ENCODE data around the gene RMI2. TPM values are rescaled to one million over a fixed set of nuclear protein-coding genes. Genes with fewer than 3 reads are reported as not detected.
"Not testable (repeated sequence)": the region's sequence is repeated elsewhere in the genome, so short reads cannot be mapped to it uniquely, and the experiment has no call there.

RMI2 gene
- total RNA-seq, 2 donors from 2014 or later, result 12.0 to 46.3 TPM

DNA sequence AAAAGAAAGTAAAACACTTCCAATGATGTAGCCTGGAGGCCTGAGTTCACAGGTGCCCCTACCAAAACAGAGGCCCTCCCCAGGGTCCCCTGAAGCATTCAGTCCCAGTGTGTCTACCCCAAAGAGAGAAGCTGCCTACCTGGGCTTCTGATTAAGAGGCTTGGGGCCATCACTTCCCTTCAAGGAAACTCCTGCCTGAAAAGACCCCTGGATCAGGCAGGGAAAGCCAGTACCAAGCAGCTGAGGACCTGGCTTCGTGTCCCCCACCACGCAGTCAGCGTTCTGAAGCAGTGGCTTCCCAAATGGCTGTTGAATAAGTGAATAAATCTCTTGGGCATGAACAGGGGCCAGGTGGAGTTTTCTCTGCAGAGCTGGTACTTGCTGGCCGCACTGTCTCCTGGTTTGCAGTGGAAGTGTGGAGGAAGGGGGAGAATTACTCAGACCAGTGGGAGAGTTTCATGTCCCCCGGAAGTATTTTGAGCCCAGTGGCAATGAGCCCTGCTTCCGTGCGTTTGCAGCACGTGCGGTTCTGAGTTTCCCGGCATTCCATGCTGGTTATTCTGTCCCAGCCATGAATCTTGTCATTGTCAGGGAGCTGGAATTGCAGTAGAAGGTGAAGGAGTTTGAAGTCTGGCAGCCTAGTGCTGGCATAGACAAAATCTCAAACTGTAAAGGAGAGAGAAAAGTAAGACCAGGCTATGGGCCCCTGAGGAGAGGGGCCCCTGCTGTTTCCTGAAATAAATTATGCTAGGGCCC, 27.0 kb downstream of the RMI2 start:
- intact Hi-C loops (cut with DNase I), result no loop called here
- no peaks in the 10 kb centered on the region for H3K9me3 ChIP-seq
- no peak overlapping the region for H3K9ac ChIP-seq (ENCODE audit: low read depth in 2 of 2, low read length in 2 of 2)
- no peaks in the 10 kb centered on the region for H3K27me3 ChIP-seq
- no peak for DNase-seq
- no peaks in the 10 kb centered on the region for H3K36me3 ChIP-seq
- H3K4me1 ChIP-seq, result no peaks in the 10 kb centered on the region
- TF ChIP-seq, protein P1, sequence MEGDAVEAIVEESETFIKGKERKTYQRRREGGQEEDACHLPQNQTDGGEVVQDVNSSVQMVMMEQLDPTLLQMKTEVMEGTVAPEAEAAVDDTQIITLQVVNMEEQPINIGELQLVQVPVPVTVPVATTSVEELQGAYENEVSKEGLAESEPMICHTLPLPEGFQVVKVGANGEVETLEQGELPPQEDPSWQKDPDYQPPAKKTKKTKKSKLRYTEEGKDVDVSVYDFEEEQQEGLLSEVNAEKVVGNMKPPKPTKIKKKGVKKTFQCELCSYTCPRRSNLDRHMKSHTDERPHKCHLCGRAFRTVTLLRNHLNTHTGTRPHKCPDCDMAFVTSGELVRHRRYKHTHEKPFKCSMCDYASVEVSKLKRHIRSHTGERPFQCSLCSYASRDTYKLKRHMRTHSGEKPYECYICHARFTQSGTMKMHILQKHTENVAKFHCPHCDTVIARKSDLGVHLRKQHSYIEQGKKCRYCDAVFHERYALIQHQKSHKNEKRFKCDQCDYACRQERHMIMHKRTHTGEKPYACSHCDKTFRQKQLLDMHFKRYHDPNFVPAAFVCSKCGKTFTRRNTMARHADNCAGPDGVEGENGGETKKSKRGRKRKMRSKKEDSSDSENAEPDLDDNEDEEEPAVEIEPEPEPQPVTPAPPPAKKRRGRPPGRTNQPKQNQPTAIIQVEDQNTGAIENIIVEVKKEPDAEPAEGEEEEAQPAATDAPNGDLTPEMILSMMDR (IDR thresholded peaks at IDR 0.05), result peak; percentile 8
- no peak overlapping the region for H3K27ac ChIP-seq
- no peak overlapping the region for H3K4me3 ChIP-seq

- no peak for DNase-seq
- Histone ChIP-seq H3K9ac (ENCODE audit: low read depth in 2 of 2, low read length in 2 of 2) (no peak overlapping the region), H3K4me3 (no peak overlapping the region), H3K36me3 (no peaks in the 10 kb centered on the region), H3K27ac (no peak overlapping the region), H3K4me1 (no peaks in the 10 kb centered on the region), H3K9me3 (no peaks in the 10 kb centered on the region), H3K27me3 (no peaks in the 10 kb centered on the region)
- intact Hi-C loops (cut with DNase I), result no loop called here
- TF ChIP-seq, protein P1 (IDR thresholded peaks at IDR 0.05), result no peak
Measured at GRCh38 chr16:11372829-11373306, 27.6 kb downstream of the RMI2 start.

DNA sequence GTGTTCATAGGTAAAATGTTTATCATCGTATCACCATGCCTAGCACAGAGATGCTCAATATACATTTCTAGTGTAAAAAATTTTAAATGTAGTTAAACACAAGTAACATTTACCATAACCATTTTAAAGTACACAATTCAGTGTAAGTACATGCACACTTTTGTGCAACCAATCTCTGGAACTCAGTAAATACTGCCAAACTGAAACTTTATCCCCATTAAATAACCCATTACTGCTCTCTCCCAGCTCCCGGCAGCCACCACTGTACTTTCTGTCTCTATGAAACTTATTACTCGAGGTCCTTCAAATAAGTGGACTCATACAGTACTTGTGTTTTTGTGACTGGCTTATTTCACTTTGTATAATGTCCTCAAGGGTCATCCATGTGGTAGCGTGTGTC, 29.0 kb downstream of the RMI2 start:
- Histone ChIP-seq H3K36me3 (no peaks in the 10 kb centered on the region), H3K4me3 (no peak overlapping the region), H3K4me1 (no peaks in the 10 kb centered on the region), H3K27ac (no peak overlapping the region), H3K9ac (ENCODE audit: low read depth in 2 of 2, low read length in 2 of 2) (no peak overlapping the region), H3K9me3 (no peaks in the 10 kb centered on the region), H3K27me3 (no peaks in the 10 kb centered on the region)
- DNase-seq, result no peak
- TF ChIP-seq, protein P1 (IDR thresholded peaks at IDR 0.05), result no peak
- intact Hi-C loops (cut with DNase I), result no loop called here

- TF ChIP-seq, protein P1 (IDR thresholded peaks at IDR 0.05), result no peak
- DNase-seq, result no peak
- H3K27me3 ChIP-seq, result no peaks in the 10 kb centered on the region
- H3K4me3 ChIP-seq, result no peak overlapping the region
- H3K4me1 ChIP-seq, result no peaks in the 10 kb centered on the region
- intact Hi-C loops (cut with DNase I), result no loop called here
- no peaks in the 10 kb centered on the region for H3K36me3 ChIP-seq
- no peaks in the 10 kb centered on the region for H3K9me3 ChIP-seq
- no peak overlapping the region for H3K27ac ChIP-seq
- H3K9ac ChIP-seq (ENCODE audit: low read depth in 2 of 2, low read length in 2 of 2), result no peak overlapping the region
Measured at GRCh38 chr16:11377154-11377553, 31.9 kb downstream of the RMI2 start.

- H3K36me3 ChIP-seq; H3K4me1 ChIP-seq; intact Hi-C loops (cut with DNase I); H3K27me3 ChIP-seq; H3K27ac ChIP-seq; H3K9ac ChIP-seq (ENCODE audit: low read depth in 2 of 2, low read length in 2 of 2); H3K9me3 ChIP-seq; DNase-seq; H3K4me3 ChIP-seq: not testable (repeated sequence)
Measured at GRCh38 chr16:11378951-11379350, 33.7 kb downstream of the RMI2 start.

GRCh38 chr16:11379420-11379819, 34.2 kb downstream of the RMI2 start:
- Histone ChIP-seq H3K27me3 (no peaks in the 10 kb centered on the region), H3K9me3 (no peaks in the 10 kb centered on the region), H3K36me3 (no peaks in the 10 kb centered on the region), H3K9ac (ENCODE audit: low read depth in 2 of 2, low read length in 2 of 2) (no peak overlapping the region), H3K4me3 (no peak overlapping the region), H3K27ac (no peak overlapping the region), H3K4me1 (no peaks in the 10 kb centered on the region)
- intact Hi-C loops (cut with DNase I), result no loop called here
- DNase-seq, result no peak
- TF ChIP-seq, protein P1 (IDR thresholded peaks at IDR 0.05), result no peak
